ENCODE results near the gene B4GALT4.

GRCh38 chr3:119276680-119277079 lies 36.0 kb upstream of the B4GALT4 start:
- TF ChIP-seq EP300 (IDR thresholded peaks at IDR 0.05; ENCODE audit: borderline replicate concordance), result no peak
- TF ChIP-seq RAD21 (IDR thresholded peaks at IDR 0.05; ENCODE audit: low read depth), result no peak
- TF ChIP-seq YY1 (IDR thresholded peaks at IDR 0.05; ENCODE audit: low read depth), result no peak
- TF ChIP-seq USF1 (IDR thresholded peaks at IDR 0.05), result no peak
- TF ChIP-seq TAF1 (IDR thresholded peaks at IDR 0.05; ENCODE audit: low read depth), result no peak
- no peak for TF ChIP-seq REST (IDR thresholded peaks at IDR 0.05; ENCODE audit: low read depth)
- no peak for TF ChIP-seq NFIC (IDR thresholded peaks at IDR 0.05)
- no peak for TF ChIP-seq FOXM1 (IDR thresholded peaks at IDR 0.05; ENCODE audit: borderline replicate concordance, low read depth)
- TF ChIP-seq TCF12 (IDR thresholded peaks at IDR 0.05; ENCODE audit: low read depth), result no peak
- no peak for TF ChIP-seq EGR1 (IDR thresholded peaks at IDR 0.05)
- no peak for TF ChIP-seq ZBTB7A (IDR thresholded peaks at IDR 0.05; ENCODE audit: low read depth)
- no peak for TF ChIP-seq MAX (IDR thresholded peaks at IDR 0.05)
- no peak for TF ChIP-seq CEBPB (IDR thresholded peaks at IDR 0.05)
- TF ChIP-seq CREB1 (IDR thresholded peaks at IDR 0.05; ENCODE audit: low read depth), result no peak

Measured in Ishikawa (cell line).